ENCODE results near the gene ANKZF1.
A peak's percentile ranks its signal among the peaks of the same experiment; 100 is the strongest.

- TF ChIP-seq RAD21 (IDR thresholded peaks at IDR 0.05; ENCODE audit: low read length) (no peak), CTCF (IDR thresholded peaks at IDR 0.05) (no peak; the same call in 1 of the 2 replicates), CHD2 (IDR thresholded peaks at IDR 0.05; ENCODE audit: low read length, partially characterized antibody) (peak; percentile 7), TAF1 (IDR thresholded peaks at IDR 0.05; ENCODE audit: borderline replicate concordance, low read depth, low read length) (0 out of 2 replicates have a peak, but pooled peaks have one; percentile 21), EP300 (IDR thresholded peaks at IDR 0.05; ENCODE audit: borderline replicate concordance in 1 of 2, low read depth in 1 of 2, low read length in 1 of 2) (no peak), GABPA (IDR thresholded peaks at IDR 0.05; ENCODE audit: low read depth) (no peak), TEAD4 (IDR thresholded peaks at IDR 0.05; ENCODE audit: borderline replicate concordance, insufficient read depth) (no peak), EZH2phosphoT487 (IDR thresholded peaks at IDR 0.05; ENCODE audit: borderline replicate concordance, low read depth) (no peak), REST (IDR thresholded peaks at IDR 0.05; ENCODE audit: low read depth, low read length) (peak; percentile 93), POLR2AphosphoS5 (IDR thresholded peaks at IDR 0.05; ENCODE audit: low read depth, low read length) (no peak), SIN3A (IDR thresholded peaks at IDR 0.05; ENCODE audit: borderline replicate concordance, low read depth, low read length) (no peak)
These were observed 11.3 kb upstream of the ANKZF1 start for GRCh38 chr2:219218217-219218731.

Measured in SK-N-SH (cell line).